ENCODE measurements around the gene MT1E.

The MT1E gene

DNA sequence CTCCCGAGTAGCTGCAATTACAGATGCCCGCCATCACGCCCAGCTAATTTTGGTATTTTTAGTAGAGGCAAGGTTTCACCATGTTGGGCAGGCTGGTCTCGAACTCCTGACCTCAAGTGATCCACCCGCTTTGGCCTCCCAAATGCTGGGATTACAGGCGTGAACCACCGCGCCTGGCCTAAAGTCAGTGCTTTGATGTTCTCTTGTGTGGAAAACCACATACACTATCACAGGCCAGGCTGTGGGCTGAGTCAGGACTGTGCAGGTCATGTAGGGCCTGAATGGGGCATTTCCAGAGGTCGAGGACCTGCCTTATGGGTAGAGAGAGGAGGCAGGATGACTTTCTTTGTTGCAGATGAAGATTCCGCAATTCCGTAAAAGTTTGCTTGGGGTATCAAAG, 41.3 kb upstream of the MT1E start:
- no peak for DNase-seq (ENCODE audit: extremely low read depth, low read depth)
- H3K4me3 ChIP-seq (replicated peaks; ENCODE audit: low read depth, low read length) = no peak overlapping the region
- TF ChIP-seq, protein P1, sequence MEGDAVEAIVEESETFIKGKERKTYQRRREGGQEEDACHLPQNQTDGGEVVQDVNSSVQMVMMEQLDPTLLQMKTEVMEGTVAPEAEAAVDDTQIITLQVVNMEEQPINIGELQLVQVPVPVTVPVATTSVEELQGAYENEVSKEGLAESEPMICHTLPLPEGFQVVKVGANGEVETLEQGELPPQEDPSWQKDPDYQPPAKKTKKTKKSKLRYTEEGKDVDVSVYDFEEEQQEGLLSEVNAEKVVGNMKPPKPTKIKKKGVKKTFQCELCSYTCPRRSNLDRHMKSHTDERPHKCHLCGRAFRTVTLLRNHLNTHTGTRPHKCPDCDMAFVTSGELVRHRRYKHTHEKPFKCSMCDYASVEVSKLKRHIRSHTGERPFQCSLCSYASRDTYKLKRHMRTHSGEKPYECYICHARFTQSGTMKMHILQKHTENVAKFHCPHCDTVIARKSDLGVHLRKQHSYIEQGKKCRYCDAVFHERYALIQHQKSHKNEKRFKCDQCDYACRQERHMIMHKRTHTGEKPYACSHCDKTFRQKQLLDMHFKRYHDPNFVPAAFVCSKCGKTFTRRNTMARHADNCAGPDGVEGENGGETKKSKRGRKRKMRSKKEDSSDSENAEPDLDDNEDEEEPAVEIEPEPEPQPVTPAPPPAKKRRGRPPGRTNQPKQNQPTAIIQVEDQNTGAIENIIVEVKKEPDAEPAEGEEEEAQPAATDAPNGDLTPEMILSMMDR (IDR thresholded peaks at IDR 0.05; ENCODE audit: low read depth, low read length, missing control alignments) = no peak

DNA sequence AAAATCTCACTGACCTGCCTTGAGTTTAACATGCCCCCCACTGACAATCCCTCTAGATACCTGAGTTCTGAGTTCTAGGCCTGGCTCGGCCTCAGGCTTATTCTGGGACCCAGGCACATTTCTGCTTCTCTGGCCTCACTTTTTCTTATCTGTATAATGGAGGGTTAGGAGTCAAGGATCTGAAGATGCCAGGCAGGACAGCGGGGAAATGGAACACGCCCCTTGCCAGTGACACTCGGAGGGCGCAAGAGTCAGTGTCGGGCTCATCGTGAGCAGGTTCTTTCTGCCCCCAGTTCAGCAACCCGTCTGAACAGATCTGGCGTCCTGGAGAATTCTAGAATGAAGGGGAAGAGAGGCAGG, 36.8 kb upstream of the MT1E start:
- peak overlapping the region; percentile 29 for H3K4me3 ChIP-seq (replicated peaks; ENCODE audit: low read depth, low read length)
- DNase-seq (ENCODE audit: extremely low read depth, low read depth) = no peak
- TF ChIP-seq, protein P1 (IDR thresholded peaks at IDR 0.05; ENCODE audit: low read depth, low read length, missing control alignments) = no peak

DNA sequence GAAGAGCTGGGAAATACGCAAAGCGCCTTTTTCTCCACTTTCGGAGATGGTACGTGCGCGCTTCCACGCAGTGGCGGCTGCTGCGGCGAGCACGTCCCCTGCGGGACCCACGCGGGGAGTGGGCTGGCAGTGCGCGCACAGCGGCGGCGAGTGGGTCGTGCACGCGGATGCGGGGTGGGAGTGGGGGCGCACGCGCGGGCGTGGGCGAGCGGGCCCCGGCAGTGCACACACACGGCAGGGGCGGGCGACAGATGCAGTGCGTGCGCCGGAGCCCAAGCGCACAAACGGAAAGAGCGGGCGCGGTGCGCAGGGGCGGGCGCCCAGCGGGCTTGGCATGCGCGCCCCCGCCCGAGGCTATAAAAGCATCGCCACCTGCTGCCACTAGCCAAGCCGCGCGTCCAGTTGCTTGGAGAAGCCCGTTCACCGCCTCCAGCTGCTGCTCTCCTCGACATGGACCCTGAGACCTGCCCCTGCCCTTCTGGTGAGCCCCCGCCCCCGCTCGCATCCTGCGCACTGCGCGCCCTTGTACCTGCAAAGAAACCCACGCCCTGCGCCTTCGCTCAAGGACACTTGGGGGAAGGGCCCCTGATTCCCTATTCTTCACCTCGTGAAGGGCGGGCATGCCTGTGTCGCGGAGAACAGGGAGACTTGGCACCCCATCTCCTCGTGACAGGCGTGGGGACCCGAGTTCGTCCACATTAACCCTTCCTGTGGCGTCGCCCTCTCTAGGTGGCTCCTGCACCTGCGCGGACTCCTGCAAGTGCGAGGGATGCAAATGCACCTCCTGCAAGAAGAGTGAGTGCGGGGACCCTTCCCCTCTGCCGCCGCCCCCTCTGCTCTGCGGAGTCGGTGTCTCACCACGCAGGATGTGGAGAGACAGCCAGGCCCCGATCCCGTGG, 36.2 kb upstream of the MT1E start, which contains the start of gene MT3:
TSS of gene MT3 (plus strand) at position 388 of the 899 bp plus-strand sequence. CDS start at position 451, 63 bp downstream.
- TF ChIP-seq, protein P1 (IDR thresholded peaks at IDR 0.05; ENCODE audit: low read depth, low read length, missing control alignments) = no peak
- peak within 1 kb of the TSS; percentile 29 for H3K4me3 ChIP-seq (replicated peaks; ENCODE audit: low read depth, low read length)
- no peak for DNase-seq (ENCODE audit: extremely low read depth, low read depth)

DNA sequence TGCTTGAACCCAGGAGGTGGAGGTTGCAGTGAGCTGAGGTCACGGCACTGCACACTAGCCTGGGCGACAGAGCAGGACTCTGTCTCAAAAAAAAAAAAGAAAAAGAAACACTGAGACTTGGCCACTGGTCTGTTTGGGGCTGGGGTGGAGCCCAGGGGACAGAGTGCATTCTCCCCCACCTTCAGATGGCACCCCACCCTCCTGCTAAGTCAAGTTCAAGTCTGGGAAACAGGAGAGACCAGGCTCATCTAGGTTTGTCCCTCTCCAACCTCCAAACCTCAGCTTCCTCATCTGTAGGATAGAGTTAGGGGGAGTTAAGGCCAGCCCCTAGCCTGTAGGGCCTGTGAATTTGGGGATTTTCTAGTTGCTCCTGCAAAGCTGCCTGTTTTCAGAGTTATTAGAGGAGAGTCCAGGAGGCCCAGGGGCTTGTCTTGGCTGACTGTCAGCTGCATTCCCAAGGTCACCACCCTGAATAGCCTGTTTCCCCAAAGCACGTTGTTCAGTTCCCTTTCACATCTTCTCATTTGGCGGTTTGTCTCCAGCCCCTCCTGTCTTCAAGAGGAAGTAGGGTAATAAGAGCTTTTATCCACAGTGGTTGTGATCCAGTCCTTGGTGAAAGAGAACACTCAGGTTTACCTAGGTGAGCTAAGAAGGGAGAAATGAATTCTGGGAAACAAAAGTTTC, 34.1 kb upstream of the MT1E start:
- no peak for DNase-seq (ENCODE audit: extremely low read depth, low read depth)
- TF ChIP-seq, protein P1 (IDR thresholded peaks at IDR 0.05; ENCODE audit: low read depth, low read length, missing control alignments) = no peak
- H3K4me3 ChIP-seq (replicated peaks; ENCODE audit: low read depth, low read length) = no peak overlapping the region

DNA sequence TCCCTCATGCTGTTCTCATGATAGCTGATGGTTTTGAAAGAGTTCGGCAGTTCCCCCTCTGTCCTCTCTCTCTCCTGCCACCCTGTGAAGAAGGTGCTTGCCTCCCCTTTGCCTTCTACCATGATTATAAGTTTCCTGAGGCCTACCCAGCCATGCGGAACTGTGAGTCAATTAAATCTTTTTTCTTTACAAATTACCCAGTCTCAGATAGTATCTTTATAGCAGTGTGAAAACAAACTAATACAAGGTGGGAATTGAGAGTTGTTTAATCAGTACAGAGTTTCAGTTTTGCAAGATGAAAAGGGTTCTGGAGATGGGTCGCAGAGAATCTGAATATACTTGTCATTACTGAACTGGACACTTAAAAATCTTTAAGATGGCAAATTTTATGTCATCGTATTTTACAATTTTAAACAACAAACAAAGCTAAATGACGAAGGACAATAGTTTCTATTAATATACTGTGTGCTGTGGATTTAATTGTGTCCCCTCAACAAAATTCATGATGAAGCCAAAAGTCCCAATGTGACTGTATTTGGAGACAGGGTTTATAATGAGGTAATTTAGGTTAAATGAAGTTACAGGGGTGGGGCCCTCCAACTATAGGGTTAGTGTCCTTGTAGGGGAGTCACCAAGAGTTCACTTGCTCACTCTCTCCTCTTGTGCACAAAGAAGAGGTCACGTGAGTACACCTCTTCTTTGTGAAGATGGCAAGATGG, 31.8 kb upstream of the MT1E start:
- no peak for DNase-seq (ENCODE audit: extremely low read depth, low read depth)
- TF ChIP-seq, protein P1 (IDR thresholded peaks at IDR 0.05; ENCODE audit: low read depth, low read length, missing control alignments) = no peak

DNA sequence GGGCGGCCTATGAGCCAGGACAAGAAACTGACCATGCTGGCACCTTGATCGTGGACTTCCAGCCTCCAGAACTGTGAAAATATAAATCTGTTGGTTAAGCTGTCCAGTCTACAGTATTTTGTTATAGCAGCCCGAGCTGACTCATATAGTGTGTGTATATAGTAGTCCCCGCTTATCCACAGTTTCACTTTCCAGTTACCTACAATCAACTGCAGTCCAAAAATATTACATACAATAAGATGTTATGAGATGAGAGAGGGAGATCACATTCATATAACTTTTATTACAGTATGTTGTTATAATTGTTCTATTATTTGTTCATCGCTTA, 31.3 kb upstream of the MT1E start:
- TF ChIP-seq, protein P1 (IDR thresholded peaks at IDR 0.05; ENCODE audit: low read depth, low read length, missing control alignments) = no peak
- H3K4me3 ChIP-seq (replicated peaks; ENCODE audit: low read depth, low read length) = no peak overlapping the region
- DNase-seq (ENCODE audit: extremely low read depth, low read depth) = no peak

More for the DNA sequence above, 31.8 kb upstream of the MT1E start:
- no peak overlapping the region for H3K4me3 ChIP-seq (replicated peaks; ENCODE audit: low read depth, low read length)

Measured in HFF-Myc (cell line).